Gastrocnemius medialis (tissue), 4 donors: ENCODE data around the gene CEND1. TPM values are rescaled to one million over a fixed set of nuclear protein-coding genes. Genes with fewer than 3 reads are reported as not detected.
A peak's percentile ranks its signal among the peaks of the same experiment; 100 is the strongest.

Experiments used
- ATAC-seq, 2 donors: fragments of 150-250 bp; one replicate each; pipeline ENCODE4 v1.9.1; 2016
- DNase-seq, 2 donors: peaks; one replicate each; pipeline ENCODE4 v3.0.0-alpha.2; 2019
- H3K27ac ChIP-seq, 4 donors: fragments of 200-600 bp; sonication (generic); 1 replicate in 1 of 4; 2 replicates in 3 of 4; pipeline ENCODE4 v1.5.1; 2016 to 2018; ENCODE audit warnings: mild to moderate bottlenecking in 2 of 4, moderate library complexity in 1 of 4
- H3K27me3 ChIP-seq, 3 donors: fragments of 200-600 bp; sonication (generic) in 2 of 3; 1 replicate in 1 of 3; 2 replicates in 2 of 3; pipeline versions ENCODE4 v1.5.1 to v1.6.0; 2016 to 2019; ENCODE audit warnings: mild to moderate bottlenecking in 1 of 3, moderate library complexity in 1 of 3
- H3K36me3 ChIP-seq, 2 donors: fragments of 200-600 bp; sonication (generic) in 1 of 2; one replicate each; pipeline ENCODE4 v1.5.1; 2017 to 2018
- H3K4me1 ChIP-seq, 2 donors: fragments of 200-600 bp; sonication (generic) in 1 of 2; one replicate each; pipeline ENCODE4 v1.5.1; 2016 to 2017; ENCODE audit warnings: mild to moderate bottlenecking in 2 of 2
- H3K4me3 ChIP-seq, 4 donors: fragments of 200-600 bp; sonication (generic) in 3 of 4; 1 replicate in 1 of 4; 2 replicates in 3 of 4; pipeline ENCODE4 v1.5.1; 2016 to 2019; ENCODE audit warnings: mild to moderate bottlenecking in 2 of 4
- H3K9me3 ChIP-seq, 3 donors: fragments of 200-600 bp; sonication (generic) in 2 of 3; 1 replicate in 1 of 3; 2 replicates in 2 of 3; pipeline ENCODE4 v1.5.1; 2016 to 2019
- CTCF ChIP-seq, 5 experiments: fragments of 450-650 bp in 3 of 5; fragments of 200-600 bp in 2 of 5; sonication (generic) in 2 of 5; IDR thresholded peaks in 4 of 5; conservative IDR thresholded peaks in 1 of 5; 1 replicate in 4 of 5; 2 replicates in 1 of 5; pipeline ENCODE4 v1.5.1; 2016 to 2019; ENCODE audit warnings: antibody characterized with exemption in 5 of 5, mild to moderate bottlenecking in 3 of 5, moderate library complexity in 3 of 5
- POLR2A ChIP-seq, 2 donors: fragments of 450-650 bp; IDR thresholded peaks; one replicate each; pipeline ENCODE4 v1.6.1; 2017; ENCODE audit warnings: antibody characterized with exemption in 2 of 2, mild to moderate bottlenecking in 2 of 2, moderate library complexity in 2 of 2
- in situ Hi-C, 4 donors: fragments of 200-750 bp; cut with MboI; loops; one replicate each; pipeline versions ENCODE4 v1.15.0 to v1.8.0; 2017; ENCODE audit warnings: low sequenced_read_pairs in 4 of 4
- intact Hi-C: fragments of 100-400 bp; cut with DNase I; formaldehyde crosslinking; loops from one replicate; pipeline ENCODE4 v1.15.1; 2023; ENCODE audit warnings: low total_unique reads
- total RNA-seq, 4 donors: library from RNA; depleted of rRNA; stranded (reverse); fragments of >200 nt; gene quantifications; one replicate each; pipeline versions ENCODE4 v1.1.0 to v1.2.3, GENCODE V29; 2016

The CEND1 gene
- total RNA-seq, 4 donors from 2014 or later = 0.20 TPM; not detected in 3

GRCh38 chr11:837189-837989 is 47.5 kb upstream of the CEND1 start:
- no peak for ATAC-seq
- no peak for DNase-seq
- TF ChIP-seq POLR2A (IDR thresholded peaks at IDR 0.05) (no peak), CTCF (IDR thresholded peaks at IDR 0.05 in 4 of 5, conservative IDR thresholded peaks at IDR 0.05 in 1 of 5) (no peak)
- Histone ChIP-seq H3K27me3 (no peaks in the 10 kb centered on the region), H3K4me3 (no peak overlapping the region), H3K27ac (peak overlapping the region in 3 of 4 donors; percentile 3 to 97 (median 92)), H3K36me3 (peaks cover 0 to 45% of the 10 kb centered on the region in 2 donors), H3K9me3 (no peaks in the 10 kb centered on the region), H3K4me1 (peaks cover 34 to 42% of the 10 kb centered on the region in 2 donors)
- intact Hi-C loops = no loop called here
- in situ Hi-C loops = no loop called here

GRCh38 chr11:836700-837099 is 46.8 kb upstream of the CEND1 start:
- ATAC-seq = no peak
- in situ Hi-C loops = no loop called here

DNA sequence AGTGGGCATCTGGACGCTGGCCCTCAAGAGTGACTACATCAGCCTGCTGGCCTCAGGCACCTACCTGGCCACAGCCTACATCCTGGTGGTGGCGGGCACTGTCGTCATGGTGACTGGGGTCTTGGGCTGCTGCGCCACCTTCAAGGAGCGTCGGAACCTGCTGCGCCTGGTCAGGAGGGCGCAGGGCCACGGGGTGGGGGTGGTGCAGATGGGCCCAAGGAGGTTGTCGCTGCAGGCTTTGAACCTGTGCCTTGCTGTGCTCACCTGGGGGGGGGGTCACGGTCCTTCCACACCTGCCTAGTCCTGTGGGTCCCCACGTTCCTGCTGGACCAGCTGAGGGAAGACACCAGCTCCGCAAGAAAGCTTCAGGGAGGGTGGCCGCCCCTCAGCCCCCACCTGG is 46.4 kb upstream of the CEND1 start:
- H3K4me1 ChIP-seq = peaks cover 29 to 39% of the 10 kb centered on the region in 2 donors
- no peaks in the 10 kb centered on the region for H3K9me3 ChIP-seq
- H3K27me3 ChIP-seq = peaks cover 0 to 1% (median 0%) of the 10 kb centered on the region in 3 donors
- intact Hi-C loops (no loop called here), in situ Hi-C loops (no loop called here)
- no peak for TF ChIP-seq POLR2A (IDR thresholded peaks at IDR 0.05)
- no peak for TF ChIP-seq CTCF (IDR thresholded peaks at IDR 0.05 in 4 of 5, conservative IDR thresholded peaks at IDR 0.05 in 1 of 5)
- H3K36me3 ChIP-seq = peaks cover 0 to 45% of the 10 kb centered on the region in 2 donors
- DNase-seq (no peak), ATAC-seq (no peak)
- H3K27ac ChIP-seq = peak overlapping the region in 3 of 4 donors; percentile 85 to 97 (median 92)
- no peak overlapping the region for H3K4me3 ChIP-seq

More at GRCh38 chr11:836700-837099, 46.8 kb upstream of the CEND1 start:
- H3K27ac ChIP-seq = peak overlapping the region in 3 of 4 donors; percentile 3 to 97 (median 92)
- TF ChIP-seq CTCF (IDR thresholded peaks at IDR 0.05 in 4 of 5, conservative IDR thresholded peaks at IDR 0.05 in 1 of 5) = no peak
- TF ChIP-seq POLR2A (IDR thresholded peaks at IDR 0.05) = no peak
- H3K9me3 ChIP-seq = no peaks in the 10 kb centered on the region
- peaks cover 0 to 45% of the 10 kb centered on the region in 2 donors for H3K36me3 ChIP-seq
- no peaks in the 10 kb centered on the region for H3K27me3 ChIP-seq
- H3K4me3 ChIP-seq = no peak overlapping the region
- intact Hi-C loops = no loop called here
- peaks cover 33 to 43% of the 10 kb centered on the region in 2 donors for H3K4me1 ChIP-seq
- no peak for DNase-seq

DNA sequence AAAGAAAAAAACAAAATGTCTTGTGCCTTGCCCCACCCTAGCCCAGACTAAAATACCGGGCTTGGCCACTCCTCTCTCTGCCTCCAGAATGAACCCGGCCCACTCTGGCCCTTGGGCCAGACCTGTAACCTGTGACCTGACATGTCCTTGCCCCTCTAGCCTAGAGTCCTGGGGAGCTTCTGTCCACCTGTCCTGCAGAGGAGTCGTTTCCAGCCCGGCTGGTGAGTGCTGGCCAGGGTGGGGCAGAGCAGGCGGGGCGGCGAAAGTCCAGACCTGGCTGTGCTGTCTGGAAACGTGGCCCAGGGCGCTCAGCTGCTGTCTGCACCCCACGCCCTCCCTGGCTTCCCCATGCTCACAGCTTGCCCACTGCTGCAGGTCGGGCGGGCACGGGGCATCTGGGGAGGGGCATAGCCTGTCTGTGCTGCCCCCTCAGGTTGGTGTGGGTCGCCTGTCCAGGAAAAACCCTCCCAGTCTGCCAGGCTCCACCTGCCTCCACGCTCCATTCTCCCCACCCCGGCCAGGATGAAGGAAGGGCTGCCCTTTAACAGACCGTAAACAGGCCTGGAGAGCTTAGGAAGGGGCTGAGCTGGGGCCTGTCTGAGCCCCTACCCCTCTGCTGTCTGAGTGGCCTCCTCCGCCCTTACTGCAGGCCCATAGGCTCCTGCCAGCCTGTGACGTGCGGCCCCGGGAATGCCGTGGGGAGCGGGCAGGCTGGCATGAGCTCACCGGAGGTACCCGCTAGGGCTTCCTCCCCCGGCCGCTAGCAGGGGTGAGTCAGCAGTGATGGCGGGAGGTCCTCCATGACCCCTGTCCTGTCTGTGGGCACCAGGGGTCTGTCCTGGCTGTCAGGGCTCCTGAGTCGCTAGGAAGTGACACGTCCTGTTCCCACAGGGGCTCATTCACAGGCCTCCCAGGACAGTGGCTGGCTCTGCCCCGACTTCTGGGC is 44.8 kb upstream of the CEND1 start:
- intact Hi-C loops = no loop called here
- in situ Hi-C loops = no loop called here

More for the DNA sequence above, 44.8 kb upstream of the CEND1 start:
- TF ChIP-seq POLR2A (IDR thresholded peaks at IDR 0.05) (peak; percentile 37 to 52), CTCF (IDR thresholded peaks at IDR 0.05 in 4 of 5, conservative IDR thresholded peaks at IDR 0.05 in 1 of 5) (peak in 1 of 5 experiments; percentile 8)
- H3K4me3 ChIP-seq = peak overlapping the region; percentile 29 to 81 (median 68)
- peaks cover 19 to 30% of the 10 kb centered on the region in 2 donors for H3K4me1 ChIP-seq
- H3K9me3 ChIP-seq = no peaks in the 10 kb centered on the region
- H3K36me3 ChIP-seq = peaks cover 0 to 40% of the 10 kb centered on the region in 2 donors
- ATAC-seq = peak in 1 of 2 donors; percentile 50
- peak in 1 of 2 donors; percentile 87 for DNase-seq
- peak overlapping the region; percentile 84 to 97 (median 88) for H3K27ac ChIP-seq
- peaks cover 7 to 12% (median 8%) of the 10 kb centered on the region in 3 donors for H3K27me3 ChIP-seq
